ENCODE measurements around the gene SLC4A1. TPM values are rescaled to one million over a fixed set of nuclear protein-coding genes. Genes with fewer than 3 reads are reported as not detected.
A peak's percentile ranks its signal among the peaks of the same experiment; 100 is the strongest.

The SLC4A1 gene
- 0.03 TPM for polyA plus RNA-seq (2013, experiment 1 of 2)
- not detected for polyA plus RNA-seq (2013, experiment 2 of 2)

- Histone ChIP-seq H4K8ac (ENCODE audit: low read depth, low read length) (no peak within 1 kb of the TSS), H3K27ac (replicated peaks; ENCODE audit: low read length) (no peak within 1 kb of the TSS), H4K91ac (ENCODE audit: low read depth, low read length, poor library complexity) (peak within 1 kb of the TSS; percentile 3), H2BK15ac (ENCODE audit: low read length) (peak within 1 kb of the TSS; percentile 52), H3K14ac (ENCODE audit: low read length) (no peak within 1 kb of the TSS), H3K23ac (ENCODE audit: low read depth, low read length, poor library complexity) (peak within 1 kb of the TSS; percentile 52), H3K36me3 (replicated peaks in 1 of 2; ENCODE audit: control insufficient read depth in 2 of 2, insufficient read depth in 2 of 2, low read length in 2 of 2) (no peaks in the 10 kb centered on the region), H2AK5ac (ENCODE audit: low read depth, low read length) (peak within 1 kb of the TSS; percentile 78), H3K4me2 (ENCODE audit: insufficient read depth, low read length, poor library complexity, severe bottlenecking) (no peak within 1 kb of the TSS), H3K18ac (ENCODE audit: low read length) (peak within 1 kb of the TSS; percentile 11), H2BK120ac (ENCODE audit: low read depth, low read length) (no peak within 1 kb of the TSS), H3K4me1 (ENCODE audit: control insufficient read depth in 2 of 2, insufficient read depth in 1 of 2, low read depth in 1 of 2, low read length in 2 of 2) (peaks cover 0 to 3% of the 10 kb centered on the region in 2 donors), H3K4me3 (ENCODE audit: low read length in 2 of 2) (peak within 1 kb of the TSS in 1 of 2 donors; percentile 28), H3K4ac (ENCODE audit: low read length) (no peak within 1 kb of the TSS), H2AFZ (ENCODE audit: low read length) (no peak within 1 kb of the TSS), H3K79me1 (ENCODE audit: low read depth, low read length) (no peaks in the 10 kb centered on the region), H3K9me3 (replicated peaks in 1 of 2; ENCODE audit: control insufficient read depth in 2 of 2, insufficient read depth in 1 of 2, low read depth in 1 of 2, low read length in 2 of 2) (no peaks in the 10 kb centered on the region), H3K9ac (ENCODE audit: low read depth, low read length, poor library complexity) (no peak within 1 kb of the TSS), H2BK12ac (ENCODE audit: low read length) (no peak within 1 kb of the TSS), H2BK5ac (ENCODE audit: low read length) (peak within 1 kb of the TSS; percentile 2), H3K27me3 (ENCODE audit: control insufficient read depth in 3 of 3, insufficient read depth in 3 of 3, low read depth in 1 of 3, low read length in 3 of 3) (peaks cover 0 to 40% (median 0%) of the 10 kb centered on the region in 3 experiments)
- no peak for DNase-seq (ENCODE audit: low spot score)
- WGBS, 2 donors (ENCODE audit: extremely low coverage in 2 of 2, insufficient read length in 2 of 2, insufficient replicate concordance in 1 of 2), result no CpG with 5 or more reads among the region's 14 CpGs
These were observed at the start of gene SLC4A1 for GRCh38 chr17:44267818-44268490. Gene SLC4A1 (minus strand): TSS chr17:44268135. CDS start chr17:44262866, 5,269 bp downstream.

GRCh38 chr17:44317545-44317944 is 49.6 kb upstream of the SLC4A1 start:
- Histone ChIP-seq H3K27me3 (ENCODE audit: control insufficient read depth in 3 of 3, insufficient read depth in 3 of 3, low read depth in 1 of 3, low read length in 3 of 3) (peaks cover 6 to 48% (median 27%) of the 10 kb centered on the region in 3 experiments), H4K91ac (ENCODE audit: low read depth, low read length, poor library complexity) (no peak overlapping the region)

GRCh38 chr17:44315760-44316731 is 48.1 kb upstream of the SLC4A1 start:
- Histone ChIP-seq H3K9me3 (replicated peaks in 1 of 2; ENCODE audit: control insufficient read depth in 2 of 2, insufficient read depth in 1 of 2, low read depth in 1 of 2, low read length in 2 of 2) (peaks cover 0 to 4% of the 10 kb centered on the region in 2 donors), H2AFZ (ENCODE audit: low read length) (peak overlapping the region; percentile 52), H2AK5ac (ENCODE audit: low read depth, low read length) (peak overlapping the region; percentile 53), H3K4ac (ENCODE audit: low read length) (no peak overlapping the region), H2BK15ac (ENCODE audit: low read length) (peak overlapping the region; percentile 70), H3K9ac (ENCODE audit: low read depth, low read length, poor library complexity) (peak overlapping the region; percentile 67), H4K8ac (ENCODE audit: low read depth, low read length) (peak overlapping the region; percentile 3), H3K79me1 (ENCODE audit: low read depth, low read length) (no peaks in the 10 kb centered on the region), H3K4me3 (ENCODE audit: low read length in 2 of 2) (peak overlapping the region in 1 of 2 donors; percentile 59), H2BK5ac (ENCODE audit: low read length) (peak overlapping the region; percentile 19), H3K23ac (ENCODE audit: low read depth, low read length, poor library complexity) (peak overlapping the region; percentile 22), H2BK12ac (ENCODE audit: low read length) (peak overlapping the region; percentile 1), H3K27ac (replicated peaks; ENCODE audit: low read length) (peak overlapping the region; percentile 15), H4K91ac (ENCODE audit: low read depth, low read length, poor library complexity) (no peak overlapping the region), H3K27me3 (ENCODE audit: control insufficient read depth in 3 of 3, insufficient read depth in 3 of 3, low read depth in 1 of 3, low read length in 3 of 3) (peaks cover 6 to 60% (median 29%) of the 10 kb centered on the region in 3 experiments), H3K4me2 (ENCODE audit: insufficient read depth, low read length, poor library complexity, severe bottlenecking) (peak overlapping the region; percentile 81), H3K36me3 (replicated peaks in 1 of 2; ENCODE audit: control insufficient read depth in 2 of 2, insufficient read depth in 2 of 2, low read length in 2 of 2) (peaks cover 7 to 19% of the 10 kb centered on the region in 2 donors), H3K18ac (ENCODE audit: low read length) (peak overlapping the region; percentile 85), H2BK120ac (ENCODE audit: low read depth, low read length) (no peak overlapping the region), H3K14ac (ENCODE audit: low read length) (peak overlapping the region; percentile 14), H3K4me1 (ENCODE audit: control insufficient read depth in 2 of 2, insufficient read depth in 1 of 2, low read depth in 1 of 2, low read length in 2 of 2) (peaks cover 4 to 16% of the 10 kb centered on the region in 2 donors)
- WGBS, 2 donors (ENCODE audit: extremely low coverage in 2 of 2, insufficient read length in 2 of 2, insufficient replicate concordance in 1 of 2), result no CpG with 5 or more reads among the region's 38 CpGs
- no peak for DNase-seq (ENCODE audit: low spot score)

More at GRCh38 chr17:44317545-44317944, 49.6 kb upstream of the SLC4A1 start:
- Histone ChIP-seq H2AK5ac (ENCODE audit: low read depth, low read length) (no peak overlapping the region), H2BK15ac (ENCODE audit: low read length) (no peak overlapping the region), H3K27ac (replicated peaks; ENCODE audit: low read length) (no peak overlapping the region), H2BK5ac (ENCODE audit: low read length) (no peak overlapping the region), H3K14ac (ENCODE audit: low read length) (no peak overlapping the region), H3K4me1 (ENCODE audit: control insufficient read depth in 2 of 2, insufficient read depth in 1 of 2, low read depth in 1 of 2, low read length in 2 of 2) (peaks cover 4 to 16% of the 10 kb centered on the region in 2 donors), H3K18ac (ENCODE audit: low read length) (no peak overlapping the region), H3K4ac (ENCODE audit: low read length) (no peak overlapping the region), H4K8ac (ENCODE audit: low read depth, low read length) (no peak overlapping the region), H2AFZ (ENCODE audit: low read length) (no peak overlapping the region), H3K23ac (ENCODE audit: low read depth, low read length, poor library complexity) (peak overlapping the region; percentile 18), H3K9ac (ENCODE audit: low read depth, low read length, poor library complexity) (no peak overlapping the region), H3K4me2 (ENCODE audit: insufficient read depth, low read length, poor library complexity, severe bottlenecking) (no peak overlapping the region), H2BK12ac (ENCODE audit: low read length) (no peak overlapping the region), H3K4me3 (ENCODE audit: low read length in 2 of 2) (no peak overlapping the region), H3K79me1 (ENCODE audit: low read depth, low read length) (peaks cover 4% of the 10 kb centered on the region), H2BK120ac (ENCODE audit: low read depth, low read length) (no peak overlapping the region), H3K9me3 (replicated peaks in 1 of 2; ENCODE audit: control insufficient read depth in 2 of 2, insufficient read depth in 1 of 2, low read depth in 1 of 2, low read length in 2 of 2) (peaks cover 0 to 4% of the 10 kb centered on the region in 2 donors), H3K36me3 (replicated peaks in 1 of 2; ENCODE audit: control insufficient read depth in 2 of 2, insufficient read depth in 2 of 2, low read length in 2 of 2) (peaks cover 10 to 33% of the 10 kb centered on the region in 2 donors)
- WGBS, 2 donors (ENCODE audit: extremely low coverage in 2 of 2, insufficient read length in 2 of 2, insufficient replicate concordance in 1 of 2), result no CpG with 5 or more reads among the region's 6 CpGs
- DNase-seq (ENCODE audit: low spot score), result no peak
